Measurements from ENCODE around the gene NR3C2. TPM values are rescaled to one million over a fixed set of nuclear protein-coding genes. Genes with fewer than 3 reads are reported as not detected.
A peak's percentile ranks its signal among the peaks of the same experiment; 100 is the strongest.

Gene NR3C2
- total RNA-seq, 1 experiment from 2014 or later = 1.4 TPM

DNA sequence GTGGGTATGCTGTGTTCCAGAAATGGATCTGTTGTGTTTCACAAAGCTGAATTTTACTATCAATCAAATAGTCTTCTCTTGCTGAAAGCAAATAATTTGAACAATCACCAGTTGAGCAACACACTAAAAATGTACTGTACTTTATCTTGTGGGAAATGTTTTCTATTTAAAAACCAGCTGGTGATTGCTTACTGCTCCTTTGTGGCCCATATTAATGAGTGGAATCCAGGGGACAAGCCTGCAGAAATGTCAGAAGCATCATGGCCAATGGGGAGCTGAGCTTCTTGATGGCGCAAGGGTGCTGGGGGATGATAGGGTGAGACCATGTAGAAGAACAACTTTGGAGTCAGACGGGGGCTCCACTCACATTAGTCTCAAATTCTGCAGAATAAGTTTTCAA, 364.2 kb downstream of the NR3C2 start:
- no peak for DNase-seq (ENCODE audit: low read depth)

DNA sequence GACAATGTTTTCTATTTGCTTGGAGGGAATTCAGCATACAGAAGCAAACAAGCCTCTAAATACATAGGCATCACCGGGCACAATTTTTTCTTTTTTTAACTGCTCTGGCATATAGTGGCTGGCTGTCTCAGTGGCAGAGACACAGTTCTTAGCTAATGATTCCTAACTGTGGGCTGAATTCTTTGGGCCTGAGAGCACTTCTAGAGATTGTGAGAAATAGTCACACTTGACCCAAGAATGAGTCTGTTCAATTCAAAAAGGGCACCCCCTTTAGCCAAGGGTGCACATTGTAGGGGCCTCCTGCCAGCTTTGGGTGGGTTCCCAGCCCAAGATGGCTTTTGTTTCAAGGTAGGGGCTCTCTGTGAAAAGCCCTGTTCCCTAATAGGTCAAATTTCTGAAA, 364.6 kb downstream of the NR3C2 start:
- DNase-seq (ENCODE audit: low read depth) = no peak

DNA sequence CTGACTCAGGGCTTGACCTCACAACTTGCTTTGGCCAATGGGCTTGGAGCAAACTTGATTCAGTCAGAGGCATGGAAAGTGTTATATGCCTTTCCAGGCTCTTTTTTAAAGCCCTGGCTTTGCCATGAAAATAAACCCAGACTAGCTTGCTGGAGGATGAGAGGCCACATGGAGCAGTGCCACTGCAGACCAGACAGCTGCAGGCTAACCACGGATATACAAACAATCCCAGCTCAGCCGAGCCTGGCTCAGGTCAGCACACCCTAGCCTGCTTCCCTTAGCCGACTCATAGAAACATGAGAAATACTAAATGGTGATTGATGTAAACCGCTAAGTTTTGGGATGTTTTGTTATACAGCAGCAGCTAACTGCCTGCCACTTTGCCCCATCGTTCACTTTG, 365.2 kb downstream of the NR3C2 start:
- DNase-seq (ENCODE audit: low read depth) = peak; percentile 11

DNA sequence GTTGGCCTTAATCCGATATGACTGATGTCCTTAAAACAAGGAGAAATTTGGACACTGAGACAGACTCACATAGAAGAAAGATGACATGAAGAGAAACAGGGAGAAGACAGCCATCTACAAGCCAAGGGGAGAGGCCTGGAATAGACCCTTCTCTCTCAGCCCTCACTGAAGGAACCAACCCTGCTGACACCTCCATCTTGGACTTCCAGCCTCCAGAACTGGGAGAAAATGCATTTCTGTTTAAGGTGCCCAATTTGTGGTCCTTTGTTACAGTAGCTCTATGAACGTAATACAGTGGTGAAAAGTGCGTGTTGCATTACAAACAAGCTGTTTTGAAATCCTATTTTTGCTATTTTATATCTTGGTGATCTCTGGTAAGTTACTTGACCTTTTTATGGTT, 366.8 kb downstream of the NR3C2 start:
- no peak for DNase-seq (ENCODE audit: low read depth)

DNA sequence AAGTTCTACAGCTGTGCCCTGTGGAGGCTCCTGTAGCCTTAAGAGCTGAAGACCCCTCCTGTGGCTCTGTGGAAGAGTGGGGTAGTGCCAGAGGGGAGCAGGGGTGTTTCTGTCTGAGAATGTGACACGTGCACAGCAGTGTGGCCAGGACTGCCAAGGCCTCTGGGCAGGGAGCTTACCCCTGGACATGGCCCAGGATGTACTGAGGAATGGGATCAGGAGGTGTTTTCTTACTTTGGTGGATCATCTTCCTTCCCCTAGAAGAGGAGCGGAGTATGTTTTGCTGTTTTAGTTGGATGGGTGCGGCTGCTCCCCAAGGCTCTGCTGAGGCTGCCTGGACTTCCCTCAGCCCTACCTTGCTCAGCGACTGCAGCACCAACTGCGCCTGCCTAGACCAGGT, 367.8 kb downstream of the NR3C2 start:
- no peak for DNase-seq (ENCODE audit: low read depth)

DNA sequence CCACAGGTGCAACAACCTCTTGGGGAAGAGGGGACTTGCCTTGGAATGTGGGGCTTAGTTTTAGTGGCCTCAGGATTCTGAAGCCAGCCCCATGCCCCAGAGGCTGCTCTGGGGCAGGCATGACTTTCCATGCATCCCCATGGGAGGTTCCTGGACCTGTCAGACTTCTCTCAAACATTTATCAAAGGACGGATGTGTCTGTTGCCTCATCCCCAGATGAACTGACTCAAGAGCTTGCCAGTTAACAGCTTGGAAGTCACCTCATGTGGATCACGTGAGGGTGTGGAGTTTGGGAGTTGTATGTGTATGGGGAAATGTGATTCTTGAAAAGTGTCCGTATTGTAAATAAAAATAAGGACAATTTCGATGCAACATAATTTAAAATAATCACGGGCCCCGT, 368.9 kb downstream of the NR3C2 start:
- no peak for DNase-seq (ENCODE audit: low read depth)

DNA sequence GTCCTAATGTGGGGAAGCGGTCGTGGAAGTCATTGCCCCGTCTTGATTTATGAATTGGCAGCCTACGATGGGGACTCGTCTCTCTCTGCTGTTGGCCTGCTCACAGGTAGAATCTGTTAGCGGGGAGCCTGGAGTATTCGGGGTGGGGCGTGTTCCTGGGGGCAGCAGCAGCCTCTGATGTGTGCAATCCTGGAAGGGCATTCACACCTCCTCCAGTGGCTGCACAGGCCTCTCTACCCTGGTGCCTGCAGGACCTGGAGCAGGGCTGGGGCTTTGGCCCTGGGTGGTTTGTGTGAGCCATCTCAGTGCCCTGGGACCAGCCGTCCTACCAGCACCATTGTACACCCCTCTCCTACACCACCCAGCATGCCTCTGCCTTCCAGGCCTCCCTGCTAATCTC, 369.4 kb downstream of the NR3C2 start:
- DNase-seq (ENCODE audit: low read depth) = no peak

DNA sequence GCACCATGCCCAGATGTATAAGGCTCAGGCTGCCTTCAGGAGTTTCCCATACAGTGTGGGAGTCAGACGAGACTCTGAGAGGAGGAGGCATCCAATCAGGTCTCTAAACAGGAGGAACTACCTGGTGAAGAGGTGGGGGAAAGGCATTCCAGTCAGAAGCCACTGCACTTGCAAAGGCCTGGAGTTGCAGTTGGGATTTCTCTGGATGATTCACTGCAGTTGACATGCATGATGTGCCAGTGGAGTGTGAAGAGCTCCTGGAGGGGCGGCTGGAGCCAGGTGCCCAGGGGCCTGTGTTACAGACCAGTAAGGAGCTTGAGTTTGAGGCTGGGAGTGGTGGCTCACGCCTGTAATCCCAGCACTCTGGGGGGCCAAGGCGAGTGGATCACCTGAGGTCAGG, 371.2 kb downstream of the NR3C2 start:
- DNase-seq (ENCODE audit: low read depth) = no peak

DNA sequence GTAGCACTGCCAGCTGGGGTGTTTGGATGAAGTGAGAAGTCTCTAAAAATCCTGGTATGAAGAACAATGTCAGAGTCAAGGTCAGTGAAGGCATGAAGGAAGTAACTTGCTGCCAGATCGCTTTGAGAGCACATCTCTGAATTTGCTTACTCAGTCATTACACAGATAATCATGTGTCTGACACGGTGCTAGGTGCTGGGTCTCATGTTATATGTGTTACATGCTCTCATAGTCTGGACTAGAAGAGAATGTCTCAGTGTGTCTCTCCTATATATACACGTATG, 372.4 kb downstream of the NR3C2 start:
- no peak for DNase-seq (ENCODE audit: low read depth)

DNA sequence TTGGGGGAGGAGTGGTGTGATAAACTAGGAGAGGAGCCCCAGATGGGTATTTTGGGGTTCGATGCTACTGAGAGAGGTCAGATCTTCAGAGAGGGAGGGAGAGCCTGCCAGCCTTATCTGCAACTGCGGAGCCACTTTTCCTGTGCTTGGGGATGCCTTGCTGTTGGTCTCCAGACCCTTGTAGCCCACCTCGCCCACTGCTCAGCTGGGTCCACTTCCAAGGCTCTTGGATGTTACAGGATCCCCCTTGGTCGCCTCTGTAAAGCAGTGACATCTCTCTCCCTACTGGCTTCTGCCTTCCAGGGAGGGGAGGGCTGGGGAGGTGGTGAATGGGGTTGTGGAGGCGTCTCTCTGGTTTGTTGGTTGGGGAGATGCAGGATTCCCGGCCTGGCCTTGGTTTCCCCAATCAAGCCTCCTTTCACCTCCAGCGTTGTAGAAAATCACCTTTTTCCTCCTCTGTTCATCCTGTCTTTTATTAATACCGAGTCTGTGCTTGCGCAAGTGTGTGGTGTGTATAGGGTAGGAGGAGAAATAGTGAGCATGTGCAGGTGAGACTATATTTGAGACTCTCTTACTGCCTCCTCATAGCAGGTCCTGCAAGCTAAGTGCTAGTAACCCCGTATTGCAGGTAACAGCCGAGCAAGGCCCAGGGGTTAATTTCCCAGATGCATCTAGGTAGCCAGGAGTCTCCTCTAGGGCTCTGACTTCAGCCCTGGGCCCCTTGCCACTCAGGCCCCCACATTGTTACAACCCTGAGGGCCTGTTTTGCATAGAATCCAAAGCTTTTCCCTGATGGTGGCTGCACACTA, 372.9 kb downstream of the NR3C2 start:
- no peak for DNase-seq (ENCODE audit: low read depth)

DNA sequence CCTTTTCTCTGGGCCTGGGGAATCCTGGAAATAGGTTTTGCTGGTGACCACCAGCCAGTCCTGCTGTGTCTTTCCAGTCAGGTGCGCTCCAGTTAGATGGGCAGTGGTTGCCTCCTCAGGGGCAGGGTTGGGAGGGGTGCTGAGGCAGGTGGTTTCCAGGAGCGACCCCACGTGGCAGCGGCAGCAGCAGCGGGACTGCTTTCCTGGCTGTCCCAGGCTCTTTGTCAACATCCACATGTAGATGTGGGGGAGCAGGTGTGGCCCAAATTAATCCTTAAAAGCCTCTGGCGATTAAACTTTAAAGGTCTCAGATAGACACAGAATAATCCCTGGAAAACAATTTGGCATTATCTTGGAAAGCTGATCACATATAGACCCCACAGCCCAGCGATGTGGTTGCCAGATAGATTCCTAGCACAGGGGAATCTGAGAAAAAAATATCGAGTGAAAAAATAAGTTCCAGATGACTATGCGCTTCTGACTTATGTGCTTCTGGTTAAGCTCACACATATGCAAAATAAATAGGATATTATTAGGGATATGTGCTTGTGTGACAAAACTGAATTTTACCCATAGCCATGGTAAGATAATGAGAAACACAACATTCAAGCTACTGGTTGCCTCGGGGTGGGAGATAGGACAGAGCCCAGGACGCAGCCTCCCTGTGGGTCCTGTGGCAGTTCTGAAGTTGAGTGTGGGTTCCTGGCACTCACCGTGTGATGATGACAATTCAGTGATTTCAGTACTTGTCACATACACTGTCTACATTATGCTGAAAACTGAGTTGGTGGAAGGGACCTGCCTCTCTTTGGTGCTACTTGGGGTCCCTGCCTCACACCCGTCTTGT, 373.9 kb downstream of the NR3C2 start:
- no peak for DNase-seq (ENCODE audit: low read depth)

DNA sequence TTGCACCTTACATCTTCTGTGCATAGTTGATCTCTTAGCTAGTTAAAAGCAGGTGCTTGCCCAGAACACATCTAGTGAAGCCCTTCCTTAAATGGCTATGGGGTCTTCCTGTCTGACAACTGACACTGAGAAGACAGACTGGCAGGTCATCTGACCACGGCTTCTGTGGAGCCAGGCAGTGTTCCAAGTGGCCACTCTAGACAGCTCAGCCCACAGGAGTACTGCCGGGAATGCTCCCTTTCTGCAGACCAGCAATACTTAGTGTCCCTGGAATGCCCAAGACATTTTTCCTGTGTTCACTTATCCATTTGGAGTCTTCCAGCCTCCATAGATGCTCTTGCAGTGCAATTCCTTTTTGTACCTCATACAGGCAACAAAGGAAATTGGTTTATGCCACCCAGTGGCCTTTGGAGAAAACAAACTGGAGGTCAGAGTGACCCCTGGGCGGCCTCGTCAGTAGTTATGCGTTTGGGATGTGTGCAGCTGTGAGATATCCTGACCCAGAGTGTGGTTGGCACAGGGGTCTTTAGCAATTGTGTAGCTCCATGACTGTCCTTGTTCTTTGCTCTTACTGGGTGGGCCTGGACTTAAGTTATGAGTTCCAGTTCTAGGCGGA, 374.8 kb downstream of the NR3C2 start:
- DNase-seq (ENCODE audit: low read depth) = no peak

DNA sequence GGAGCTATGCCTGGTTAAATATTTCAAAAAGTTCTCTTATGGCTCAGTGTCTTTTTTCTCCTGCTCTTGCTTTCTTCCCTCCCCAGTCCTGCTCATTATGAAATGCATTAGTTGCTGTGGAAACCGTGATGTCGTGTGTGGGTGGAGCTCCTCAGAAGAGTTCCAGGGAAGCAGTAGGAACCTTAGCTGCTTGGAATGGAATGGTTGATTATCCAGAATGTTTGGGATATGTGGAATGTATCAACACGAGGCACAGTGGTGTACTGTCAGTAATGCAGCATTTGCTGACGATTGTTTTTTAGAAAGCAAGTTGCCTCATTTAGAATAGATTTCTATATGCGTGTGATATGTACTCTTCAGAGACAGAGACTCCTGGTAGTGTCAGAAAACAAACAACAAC, 377.1 kb downstream of the NR3C2 start:
- DNase-seq (ENCODE audit: low read depth) = no peak

DNA sequence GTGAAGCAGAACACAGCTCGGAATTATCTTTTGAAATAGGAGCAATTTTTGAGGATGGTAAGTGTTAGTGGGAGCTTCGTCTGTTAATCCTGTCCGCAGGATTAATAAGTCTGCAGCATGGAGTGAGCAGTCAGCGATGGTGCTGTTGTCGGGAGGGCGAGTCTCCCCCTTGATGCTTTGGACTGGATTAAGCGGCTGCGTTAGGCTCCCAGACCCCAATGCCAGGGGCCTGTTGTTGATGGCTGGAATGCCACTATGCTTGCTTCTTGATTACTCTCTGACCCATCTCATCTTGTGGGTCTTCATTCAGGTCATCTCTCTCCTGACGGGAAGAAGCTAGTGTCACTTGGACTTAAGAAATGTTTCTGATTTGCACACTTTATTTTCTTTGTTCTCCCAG, 377.8 kb downstream of the NR3C2 start:
- DNase-seq (ENCODE audit: low read depth) = no peak

DNA sequence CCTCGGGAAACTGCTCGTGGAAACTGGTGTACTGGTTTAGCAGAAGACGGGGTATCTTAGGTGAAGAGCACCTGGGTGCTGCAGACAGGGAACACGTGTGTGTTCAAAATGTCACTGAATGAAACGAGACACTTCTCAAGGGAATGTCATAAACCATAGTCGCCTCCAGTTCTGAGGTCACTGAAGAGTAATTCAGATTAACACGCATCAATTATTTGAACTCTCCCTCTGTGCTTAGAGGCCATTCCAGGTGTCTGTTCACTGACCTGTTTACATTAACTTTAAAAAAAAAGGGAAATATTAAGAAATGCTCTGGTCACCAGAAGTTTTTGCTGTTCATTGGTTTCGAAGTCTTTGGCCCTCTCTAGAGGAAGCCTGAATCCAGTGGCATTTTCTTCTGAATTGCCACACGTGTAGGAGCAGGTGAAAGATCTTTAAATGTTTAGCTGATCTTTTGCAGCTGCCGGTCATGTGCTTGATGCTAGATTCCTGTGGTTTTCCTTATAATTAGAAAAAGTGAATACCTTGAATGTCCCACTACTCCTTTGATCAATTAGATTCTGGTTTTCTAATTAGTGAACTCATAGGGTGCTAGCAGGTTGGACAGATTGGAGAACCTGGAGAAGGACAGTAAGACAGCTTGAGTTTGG, 379.8 kb downstream of the NR3C2 start:
- DNase-seq (ENCODE audit: low read depth) = no peak

DNA sequence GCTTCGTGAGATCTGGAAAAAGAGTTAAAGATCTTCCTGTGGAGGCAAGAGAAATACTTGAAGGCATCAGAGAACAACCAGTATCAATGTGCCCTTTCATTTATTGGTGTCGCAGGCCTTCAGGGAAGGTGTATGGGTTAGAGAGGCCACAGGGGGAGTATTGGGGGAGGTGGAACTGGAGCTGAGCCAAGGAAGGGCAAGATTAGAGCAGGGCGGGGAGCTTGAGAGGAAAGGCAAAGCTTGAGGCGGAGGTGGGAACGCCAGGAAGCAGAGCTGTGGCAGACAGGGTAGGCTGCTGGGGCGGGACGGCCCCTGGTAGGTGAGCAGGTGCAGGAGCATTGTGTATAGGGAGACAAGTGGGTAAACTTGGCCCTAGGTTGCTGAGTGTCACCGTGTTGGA, 380.4 kb downstream of the NR3C2 start:
- no peak for DNase-seq (ENCODE audit: low read depth)

DNA sequence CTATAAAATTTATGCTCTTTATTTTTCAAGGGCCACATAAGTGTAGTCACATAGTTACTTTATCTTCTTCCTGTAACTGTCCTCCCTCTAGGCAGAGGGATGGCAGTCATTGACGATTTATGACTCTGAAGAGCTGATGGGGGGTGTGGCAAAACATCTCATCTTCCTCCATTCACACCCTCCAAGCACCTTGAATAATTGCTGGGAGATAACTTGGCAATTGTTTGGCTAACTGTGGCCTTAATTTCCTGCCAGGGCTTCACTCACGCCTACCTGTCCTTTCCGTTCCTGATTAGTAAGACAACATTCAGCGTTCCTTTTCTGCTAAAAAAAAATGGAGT, 381.1 kb downstream of the NR3C2 start:
- DNase-seq (ENCODE audit: low read depth) = no peak

DNA sequence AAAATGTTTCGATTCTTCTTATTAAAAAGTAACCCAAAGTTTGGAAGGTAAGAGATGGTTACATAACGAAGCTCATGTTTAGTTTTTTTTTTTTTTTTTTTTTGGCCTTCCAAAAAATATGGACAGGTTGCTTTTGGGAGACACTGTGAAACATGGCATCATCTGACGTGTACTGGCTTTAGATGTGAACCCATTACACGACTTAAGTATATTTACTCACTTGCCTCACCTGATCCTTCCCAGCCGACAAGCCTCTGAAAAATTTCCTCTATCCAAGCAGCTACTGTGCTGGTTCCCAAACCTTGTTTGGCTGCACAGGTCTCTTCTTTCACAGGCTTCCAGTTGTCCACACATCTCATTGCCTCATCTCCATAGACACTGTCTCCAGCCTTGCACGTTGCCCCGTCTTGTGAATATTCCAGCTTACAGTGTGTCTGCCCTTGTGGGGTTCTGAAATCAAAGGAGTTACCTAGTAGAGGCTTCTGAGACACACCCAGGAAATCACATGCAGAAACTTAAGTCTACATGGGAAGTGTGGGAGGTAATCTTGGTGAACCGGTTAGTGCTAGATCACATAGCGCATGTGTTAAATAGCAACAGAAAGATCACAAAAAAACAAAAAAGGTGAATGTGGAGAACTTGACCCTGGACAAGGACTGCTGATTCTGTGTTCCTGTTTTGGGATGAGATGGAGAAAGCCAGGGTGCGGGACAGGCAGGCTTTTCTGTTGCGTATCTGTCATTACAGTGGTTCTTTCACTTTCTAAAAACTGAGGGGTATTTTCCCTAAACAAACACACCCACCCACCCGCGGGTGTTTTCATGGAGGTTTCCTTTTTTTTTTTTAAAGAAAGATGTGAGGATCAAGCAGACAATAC, 381.7 kb downstream of the NR3C2 start:
- DNase-seq (ENCODE audit: low read depth) = no peak

DNA sequence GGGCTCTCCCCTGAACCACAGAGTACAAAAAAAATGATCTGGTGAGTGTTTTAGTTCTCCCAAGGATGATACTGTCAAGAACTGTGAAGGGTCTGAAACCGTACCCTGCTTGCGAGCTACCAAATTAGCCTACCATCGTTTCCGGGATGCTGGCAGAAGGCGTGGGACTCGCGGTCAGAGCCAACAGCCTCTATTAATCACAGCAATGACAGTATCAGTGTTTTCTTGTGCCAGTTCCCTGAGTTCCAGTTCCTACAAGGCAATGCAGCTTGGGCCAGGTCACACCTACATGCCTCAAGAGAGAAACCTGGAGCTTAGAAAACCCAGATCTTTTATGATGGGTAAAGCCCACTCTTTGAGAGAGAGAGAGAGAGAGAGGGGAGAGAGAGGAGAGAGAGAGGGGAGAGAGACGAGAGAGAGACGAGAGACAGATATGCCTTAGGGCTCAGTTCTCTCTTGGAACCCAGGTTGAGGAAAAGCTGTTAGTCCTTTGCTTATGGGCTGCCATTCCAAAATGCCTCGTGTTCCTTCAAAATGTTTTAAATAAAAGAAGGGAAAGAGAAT, 382.5 kb downstream of the NR3C2 start:
- DNase-seq (ENCODE audit: low read depth) = no peak

DNA sequence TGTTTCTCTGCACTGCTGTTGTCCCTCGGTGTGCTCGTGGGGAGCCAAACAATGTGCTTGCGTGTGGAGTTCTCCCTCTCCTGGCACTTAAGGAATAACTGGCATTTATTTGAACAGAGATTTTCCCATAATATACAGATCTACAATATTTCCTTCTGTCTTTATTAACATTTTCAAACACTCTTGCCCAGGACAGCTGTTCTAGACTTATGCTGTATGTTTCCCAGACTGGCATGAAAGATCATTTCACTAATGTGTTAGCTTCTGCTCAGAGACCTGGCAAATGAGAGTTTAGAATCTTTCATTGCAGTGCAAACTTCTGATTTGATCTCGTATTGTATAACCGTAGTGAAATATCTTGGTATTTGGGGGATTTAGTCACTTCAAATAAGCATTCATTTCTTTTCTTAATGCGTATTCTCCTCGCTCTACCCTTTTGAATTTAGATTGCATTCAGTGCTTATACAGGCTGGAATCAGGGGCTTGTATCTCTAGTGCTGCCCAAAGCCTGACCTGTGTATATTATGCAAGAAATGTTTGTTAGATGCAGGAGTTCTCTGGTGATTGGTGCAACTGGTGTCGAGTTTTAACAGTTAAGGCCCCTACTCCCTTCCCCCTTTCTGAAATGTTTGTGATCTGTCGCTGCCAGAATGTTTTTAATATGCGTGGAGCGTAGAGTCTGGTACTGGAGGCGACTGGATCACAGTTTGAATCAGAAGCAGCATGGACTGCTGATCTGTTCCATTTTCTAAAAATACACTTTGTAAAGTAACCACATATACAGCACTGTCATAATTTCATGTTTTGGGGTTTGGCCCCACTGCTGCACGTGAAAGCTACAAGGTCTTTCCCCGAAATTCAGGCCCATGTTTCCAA, 384.0 kb downstream of the NR3C2 start:
- no peak for DNase-seq (ENCODE audit: low read depth)
